Activated T-helper 1 cell treated with anti-CD3 and anti-CD28 coated beads, Interleukin-2, amount 50 U/mL, for 16 hours (primary cell): ENCODE measurements around the gene FOXD4.
"Not testable (repeated sequence)": the region's sequence is repeated elsewhere in the genome, so short reads cannot be mapped to it uniquely, and the experiment has no call there.

Experiments used
- DNase-seq, 2 donors: peaks; one replicate each; pipeline ENCODE4 v3.0.0-alpha.2; 2020; ENCODE audit warnings: low read depth in 1 of 2, low spot score in 1 of 2

FOXD4 gene

DNA sequence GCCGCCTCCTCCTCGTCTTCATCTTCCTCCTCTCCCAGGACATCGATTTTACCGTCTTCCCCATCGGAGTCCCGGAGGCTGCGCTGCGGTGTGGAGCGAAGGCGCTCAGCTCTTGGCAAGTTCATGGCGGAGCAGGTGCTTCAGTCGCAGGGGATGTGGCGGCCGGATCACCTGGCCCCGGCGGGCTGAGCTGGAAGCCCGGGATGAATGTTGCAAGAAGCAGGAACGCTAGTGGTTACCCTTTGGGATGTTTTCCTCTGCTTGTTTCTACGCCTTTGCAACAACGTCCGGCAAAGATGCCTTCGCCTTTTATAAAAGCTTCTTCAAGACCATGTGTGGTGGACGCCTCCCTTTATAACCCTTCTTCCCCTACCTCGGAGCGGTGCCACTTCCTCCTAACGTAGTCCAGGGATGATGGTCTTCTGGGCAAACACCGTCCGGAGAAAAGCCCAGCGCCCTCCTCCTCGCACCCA lies at the start of gene FOXD4:
TSS of gene FOXD4 (minus strand) at position 423 of the 473 bp plus-strand sequence. CDS start at position 125, 298 bp downstream.
- DNase-seq: not testable (repeated sequence)

DNA sequence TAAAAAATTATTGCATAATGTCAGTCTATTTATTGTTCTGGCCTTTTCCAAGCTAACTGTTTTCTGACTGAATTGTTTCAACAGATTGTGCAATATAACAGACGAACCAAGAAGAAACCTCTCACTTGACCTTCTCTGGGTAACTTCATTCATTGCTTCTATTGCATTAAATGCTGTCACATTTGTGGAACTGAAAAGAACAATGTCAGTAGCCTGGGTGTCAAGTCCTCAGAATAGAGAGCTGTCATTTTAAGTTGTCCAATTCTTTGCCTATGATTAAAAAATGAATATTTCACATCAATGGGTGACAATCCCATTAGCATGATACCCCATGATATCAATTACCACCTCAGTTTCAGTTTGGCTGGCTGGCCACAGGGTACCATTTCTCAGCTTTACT lies 41.7 kb upstream of the FOXD4 start:
- DNase-seq: not testable (repeated sequence)

DNA sequence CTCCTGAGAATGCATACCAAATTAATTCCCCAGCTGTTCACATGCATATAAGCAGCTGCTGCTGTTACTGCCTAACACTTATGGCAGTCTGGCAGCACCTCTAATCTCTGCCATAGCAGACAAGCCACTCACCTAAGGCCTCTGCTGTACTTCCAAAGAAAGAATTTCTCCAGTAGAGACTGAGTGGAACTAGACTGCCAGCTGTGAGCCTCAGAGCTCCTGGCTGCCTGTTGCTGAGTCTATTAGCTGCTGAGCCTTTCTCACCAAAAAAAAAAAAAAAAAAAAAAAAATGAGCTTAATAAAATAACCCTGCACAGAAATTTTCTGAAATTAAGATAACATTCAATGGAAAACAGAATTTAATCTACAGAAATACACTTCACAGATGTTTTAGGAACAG lies 33.0 kb upstream of the FOXD4 start:
- not testable (repeated sequence) for DNase-seq

DNA sequence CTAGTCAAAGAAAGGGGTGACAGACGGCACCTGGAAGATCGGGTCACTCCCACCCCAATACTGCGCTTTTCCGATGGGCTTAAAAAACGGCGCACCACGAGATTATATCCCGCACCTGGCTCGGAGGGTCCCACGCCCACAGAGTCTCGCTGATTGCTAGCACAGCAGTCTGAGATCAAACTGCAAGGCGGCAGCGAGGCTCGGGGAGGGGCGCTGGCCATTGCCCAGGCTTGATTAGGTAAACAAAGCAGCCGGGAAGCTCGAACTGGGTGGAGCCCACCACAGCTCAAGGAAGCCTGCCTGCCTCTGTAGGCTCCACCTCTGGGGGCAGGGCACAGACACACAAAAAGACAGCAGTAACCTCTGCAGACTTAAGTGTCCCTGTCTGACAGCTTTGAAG lies 21.7 kb upstream of the FOXD4 start:
- DNase-seq: not testable (repeated sequence)

DNA sequence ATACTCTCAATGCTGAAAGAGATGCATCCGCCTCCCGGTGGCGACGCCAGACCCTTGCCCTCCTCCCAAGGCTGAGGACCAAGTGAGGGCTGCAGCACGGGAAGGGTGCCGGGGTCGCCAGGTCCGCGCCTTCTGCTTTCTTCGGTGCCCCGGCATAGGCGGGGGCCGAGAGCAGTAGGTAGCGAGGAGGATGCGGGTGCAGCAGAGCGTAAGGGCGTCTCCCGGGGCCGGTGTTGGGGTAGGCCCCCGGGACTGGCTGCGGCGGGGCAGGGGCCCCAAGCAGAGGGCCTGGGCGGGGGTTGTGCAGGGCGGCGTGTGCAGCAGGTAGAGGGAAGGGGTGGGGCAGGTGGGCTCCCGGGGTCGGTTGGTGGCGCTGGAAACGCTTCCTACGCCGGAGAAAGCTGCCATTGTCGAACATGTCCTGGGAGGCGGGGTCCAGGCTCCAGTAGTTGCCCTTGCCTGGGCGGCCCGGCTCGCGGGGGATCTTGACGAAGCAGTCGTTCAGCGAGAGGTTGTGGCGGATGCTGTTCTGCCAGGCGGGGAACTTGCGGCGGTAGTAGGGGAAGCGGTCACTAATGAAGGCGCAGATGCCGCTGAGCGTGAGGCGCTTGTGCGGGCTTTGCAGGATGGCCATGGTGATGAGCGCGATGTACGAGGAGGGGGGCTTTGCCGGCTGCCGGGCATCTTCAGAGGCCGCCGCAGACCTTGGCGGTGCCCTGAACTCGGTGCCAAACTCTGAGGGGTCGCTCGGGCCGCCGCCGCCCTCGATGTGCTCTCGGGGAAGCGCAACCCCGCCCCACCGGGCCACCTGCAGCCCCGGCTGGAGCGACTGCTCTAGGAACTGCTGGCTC lies 848 bp downstream of the FOXD4 start:
- DNase-seq: not testable (repeated sequence)

DNA sequence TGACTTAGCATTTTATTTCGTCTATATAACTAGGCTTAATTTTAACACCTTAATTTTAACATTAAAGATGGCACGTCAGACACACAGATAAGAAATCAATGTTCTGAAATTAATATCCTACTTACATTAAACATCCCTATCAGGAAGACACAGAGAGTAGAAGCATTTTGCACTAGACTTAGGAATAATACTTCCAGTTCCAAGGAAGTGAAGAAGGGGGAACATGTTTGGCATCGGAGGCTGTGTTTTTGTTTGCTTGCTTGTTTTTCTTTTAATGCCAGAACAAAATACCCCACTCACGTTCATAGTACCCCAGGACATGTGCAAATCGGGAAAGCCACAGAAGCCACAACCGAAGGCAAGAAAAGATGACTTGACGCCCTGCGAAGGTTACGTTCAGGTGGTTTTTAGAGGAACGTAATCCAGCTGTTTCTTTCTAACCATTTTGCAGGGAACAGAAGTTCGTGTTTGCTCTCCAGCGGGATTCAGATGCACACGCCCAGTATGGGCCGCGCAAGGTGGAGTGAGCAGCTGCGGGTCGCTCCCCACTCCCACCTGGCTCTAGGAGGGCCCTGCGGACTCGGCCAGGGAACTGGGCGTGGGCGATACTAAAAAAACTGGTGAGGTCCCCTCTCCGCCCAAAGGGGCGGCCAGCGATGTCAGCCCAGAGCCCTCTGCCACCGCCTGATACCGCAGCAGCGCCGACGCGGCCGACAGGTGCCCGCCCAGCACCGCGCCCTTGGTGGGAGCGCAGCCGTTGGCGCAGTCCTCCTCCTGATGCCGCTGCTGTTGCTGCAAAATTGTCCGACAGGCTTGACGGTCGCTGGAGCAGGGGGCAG lies 1.8 kb downstream of the FOXD4 start:
- DNase-seq: not testable (repeated sequence)

DNA sequence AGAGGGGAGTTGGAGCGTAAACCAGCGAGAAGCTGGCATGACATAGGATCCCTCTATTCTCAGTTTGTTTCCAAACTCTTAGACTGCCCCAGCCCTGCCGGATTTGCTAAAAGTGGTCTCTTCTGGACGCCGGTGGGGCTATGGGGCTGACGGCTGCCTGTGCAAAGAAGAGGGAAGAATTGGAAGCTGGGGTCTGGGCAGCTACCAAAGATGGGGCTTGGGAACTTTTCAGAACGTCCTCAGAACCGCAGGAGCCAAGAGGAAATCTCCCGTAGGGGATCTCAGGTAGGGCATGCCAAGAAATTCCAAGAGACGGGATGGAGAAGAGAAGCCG lies 3.1 kb downstream of the FOXD4 start:
- not testable (repeated sequence) for DNase-seq

DNA sequence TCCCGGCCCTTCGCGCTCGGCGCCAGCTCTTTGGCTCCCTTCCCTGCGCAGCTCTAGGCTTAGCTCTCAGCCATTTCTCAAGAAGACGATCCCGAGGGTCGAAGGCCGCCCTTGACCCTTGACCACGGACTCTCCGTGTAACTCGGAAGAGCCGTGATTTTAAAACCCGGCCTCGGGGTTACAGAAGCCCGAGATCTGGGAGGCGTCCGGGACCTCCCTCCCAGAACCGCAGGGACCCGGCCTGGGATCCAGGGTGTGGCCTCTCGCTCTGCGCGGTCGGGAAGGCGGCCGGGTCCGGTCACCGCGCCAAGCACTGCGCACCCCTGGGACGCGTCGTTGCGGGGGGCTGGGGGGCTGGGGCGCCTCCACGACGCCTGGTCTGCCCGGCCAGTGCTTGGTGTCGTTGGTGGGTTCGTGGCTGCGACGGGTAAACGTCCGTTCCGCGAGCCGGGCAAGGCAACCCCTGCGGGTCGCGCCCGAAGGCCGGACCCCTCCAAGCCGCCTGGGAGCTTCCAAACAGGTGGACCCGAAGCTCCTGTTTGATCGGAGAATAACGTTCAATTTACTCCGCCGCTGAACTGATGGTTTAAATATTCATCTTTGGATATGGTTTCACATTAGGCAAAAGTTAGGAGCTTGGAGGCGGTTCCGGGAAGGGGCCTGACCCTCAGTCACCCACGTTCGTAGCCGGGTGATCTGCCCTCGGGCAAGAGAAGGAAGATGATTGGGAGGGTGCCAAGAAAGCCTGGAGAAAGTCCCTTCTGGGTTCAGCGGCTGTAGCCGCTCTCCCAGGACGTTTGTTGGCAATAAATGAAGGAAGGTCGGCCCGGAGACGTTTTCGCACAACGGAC lies 3.7 kb downstream of the FOXD4 start:
- not testable (repeated sequence) for DNase-seq

DNA sequence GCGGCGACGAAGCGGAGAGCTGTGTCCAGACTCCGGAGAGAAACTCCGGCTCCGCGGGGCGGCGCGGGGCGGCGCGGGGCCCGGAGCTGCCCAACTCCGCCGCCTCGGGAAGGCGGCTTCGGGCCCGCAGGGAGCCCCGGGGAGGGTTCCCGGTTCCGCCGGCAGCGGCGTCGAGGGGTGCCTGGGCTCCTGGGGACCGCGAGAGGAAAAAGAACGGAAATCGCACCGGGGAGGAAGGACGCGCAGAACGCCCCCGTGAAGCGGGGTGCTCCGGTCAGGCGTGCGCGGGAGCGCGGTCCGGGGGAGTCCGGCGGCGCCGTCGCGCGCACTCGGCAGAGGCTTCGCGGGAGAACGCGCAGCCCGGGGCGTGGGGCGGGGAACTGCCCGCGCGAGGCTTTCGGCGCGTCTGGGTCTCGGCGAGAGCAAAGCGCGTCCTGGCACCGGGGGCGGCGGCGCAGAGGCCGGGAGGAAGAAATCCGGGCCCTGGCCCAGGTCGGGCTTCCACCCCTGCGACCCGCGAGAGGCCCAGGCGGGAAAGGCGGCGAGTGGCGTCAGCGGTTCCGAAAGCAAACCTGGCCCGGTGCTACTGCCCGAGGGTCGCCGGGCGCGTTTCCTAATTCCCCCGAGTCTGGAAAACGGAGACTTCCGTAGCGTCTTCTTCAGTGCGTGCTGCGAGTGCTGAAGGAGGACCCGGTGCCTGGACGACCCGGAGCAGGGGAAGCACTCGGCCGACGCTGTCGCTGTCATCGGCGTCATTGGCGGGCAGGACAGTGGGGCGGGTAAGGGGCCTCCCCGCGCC lies 4.5 kb downstream of the FOXD4 start:
- not testable (repeated sequence) for DNase-seq

DNA sequence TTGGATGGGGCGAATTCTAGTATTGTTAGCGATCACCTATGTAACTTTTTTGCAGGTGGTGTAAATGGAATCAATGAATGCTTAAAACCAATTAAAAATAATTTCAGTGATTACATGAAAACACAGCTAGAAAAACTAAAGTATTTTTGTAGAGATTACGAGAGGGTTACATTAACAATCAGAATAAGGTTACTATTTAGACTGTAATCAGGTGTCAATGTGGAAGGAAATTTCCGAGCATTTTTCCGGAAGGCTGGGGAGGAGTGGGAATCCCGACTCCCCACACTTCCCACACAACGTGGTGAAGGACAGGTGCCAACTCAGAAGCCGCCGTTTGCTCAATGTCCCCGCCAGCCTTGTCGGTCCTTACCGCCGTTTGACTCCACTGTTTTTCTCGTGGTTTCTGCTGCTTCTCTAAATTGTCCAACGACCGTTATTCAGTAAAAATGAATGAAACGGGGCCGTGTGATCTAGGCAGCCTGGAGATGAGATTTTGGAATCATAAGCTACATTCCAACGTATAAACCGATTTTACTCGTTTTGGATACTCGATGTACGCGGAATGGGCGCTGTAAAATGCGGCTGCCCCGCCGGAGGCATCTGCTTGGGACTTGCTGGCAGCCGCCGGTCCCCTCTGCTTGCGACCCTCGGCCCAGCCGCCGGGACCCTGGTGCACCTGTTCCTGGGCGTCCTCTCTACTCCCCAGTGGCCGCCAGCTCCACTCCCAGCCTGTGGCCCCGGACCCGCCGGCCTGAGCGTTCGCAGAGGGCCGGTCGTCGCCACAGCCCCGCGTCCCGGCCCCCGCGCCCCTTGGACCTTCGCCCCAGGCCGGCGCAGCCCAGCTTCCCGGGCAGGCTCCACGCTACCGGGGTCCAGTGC lies 5.4 kb downstream of the FOXD4 start:
- not testable (repeated sequence) for DNase-seq

DNA sequence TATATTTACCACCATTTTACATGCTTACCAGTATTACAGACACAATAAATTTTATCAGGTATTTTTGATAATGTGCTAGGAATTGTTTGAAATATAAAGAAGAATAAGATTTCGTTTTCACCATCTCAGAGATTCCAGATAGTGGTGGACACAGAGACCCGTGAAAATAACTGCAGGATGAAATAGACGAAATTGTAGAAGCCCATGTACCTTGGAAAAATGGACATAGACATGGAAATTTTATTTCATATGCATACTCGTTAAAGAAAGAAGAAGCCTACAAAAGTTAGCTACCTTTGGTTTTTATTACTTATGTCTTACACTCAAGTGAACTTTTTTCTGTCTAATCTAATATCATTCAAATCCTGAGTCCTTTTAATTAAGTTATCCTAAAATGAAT lies 7.5 kb downstream of the FOXD4 start:
- DNase-seq: not testable (repeated sequence)

DNA sequence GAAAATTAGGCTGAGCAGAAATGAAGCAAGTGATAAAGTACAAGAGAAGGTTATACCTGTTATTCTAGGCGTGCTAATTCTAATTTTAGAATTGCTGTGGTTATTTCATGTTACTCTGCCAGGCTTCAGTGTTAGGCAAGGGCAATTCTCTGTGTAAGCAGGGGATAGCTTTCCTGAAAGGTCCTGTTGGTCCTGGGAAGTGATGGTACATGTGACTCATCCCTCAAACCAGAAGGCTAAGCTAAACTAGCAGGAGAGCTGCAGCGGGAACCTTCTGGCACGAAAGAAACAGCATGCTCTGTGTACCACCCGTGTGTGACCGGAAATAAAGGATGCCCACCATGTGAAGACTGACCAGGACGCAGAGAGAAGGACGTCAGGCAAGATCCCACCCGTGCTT lies 8.7 kb downstream of the FOXD4 start:
- not testable (repeated sequence) for DNase-seq

DNA sequence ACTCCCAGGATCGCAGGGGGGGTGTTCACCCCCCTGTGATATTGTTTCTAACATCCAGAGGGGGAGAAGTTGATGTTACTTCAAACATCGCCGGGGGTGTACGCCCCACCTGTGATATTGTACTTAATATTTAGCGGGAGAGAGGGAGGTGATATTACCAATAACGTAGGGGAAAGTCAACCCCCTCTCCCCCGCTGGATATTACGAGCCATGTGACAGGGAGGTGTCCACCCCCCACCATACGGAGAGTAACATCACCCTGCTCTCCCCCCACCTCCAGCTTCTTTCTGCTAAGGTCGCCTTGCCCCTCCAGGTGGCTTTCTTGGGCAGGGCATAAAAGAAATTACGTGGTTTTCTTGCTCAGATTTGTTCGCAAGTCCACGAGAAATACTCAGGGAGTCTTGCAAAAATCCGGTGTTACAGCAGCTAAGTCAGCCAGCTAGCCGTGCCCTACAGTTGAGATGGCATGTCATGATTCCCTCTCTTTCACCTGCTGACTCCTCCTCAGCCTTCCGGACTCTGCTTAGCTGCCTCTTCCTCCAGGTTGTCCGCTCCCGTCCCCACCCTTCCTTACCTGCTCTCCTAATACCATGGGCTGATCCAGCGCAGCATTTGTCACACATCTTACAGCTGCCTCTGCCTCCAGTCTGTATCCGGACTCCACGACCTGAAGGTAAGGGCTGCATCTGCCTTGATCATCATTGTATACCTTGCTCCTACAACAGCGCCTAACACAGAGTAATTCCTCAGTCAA lies 9.3 kb downstream of the FOXD4 start:
- not testable (repeated sequence) for DNase-seq

DNA sequence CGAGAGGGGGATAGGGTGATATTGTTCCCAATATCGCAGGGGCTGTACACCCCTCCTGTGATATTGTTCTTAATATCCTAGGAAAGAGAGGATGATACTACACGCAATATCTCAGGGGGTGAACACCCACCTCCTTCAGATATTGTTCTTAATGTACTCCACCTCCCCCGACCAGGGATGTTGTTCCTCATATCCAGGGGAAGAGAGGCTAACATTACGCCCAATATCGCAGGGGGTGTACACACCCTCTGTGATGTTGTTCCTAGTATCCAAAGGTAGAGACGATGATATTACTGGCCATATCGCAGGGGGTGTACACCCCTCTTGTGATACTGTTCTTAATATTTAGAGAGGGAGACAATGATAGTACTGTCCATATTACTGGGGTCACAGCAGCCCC lies 12.2 kb downstream of the FOXD4 start:
- not testable (repeated sequence) for DNase-seq

DNA sequence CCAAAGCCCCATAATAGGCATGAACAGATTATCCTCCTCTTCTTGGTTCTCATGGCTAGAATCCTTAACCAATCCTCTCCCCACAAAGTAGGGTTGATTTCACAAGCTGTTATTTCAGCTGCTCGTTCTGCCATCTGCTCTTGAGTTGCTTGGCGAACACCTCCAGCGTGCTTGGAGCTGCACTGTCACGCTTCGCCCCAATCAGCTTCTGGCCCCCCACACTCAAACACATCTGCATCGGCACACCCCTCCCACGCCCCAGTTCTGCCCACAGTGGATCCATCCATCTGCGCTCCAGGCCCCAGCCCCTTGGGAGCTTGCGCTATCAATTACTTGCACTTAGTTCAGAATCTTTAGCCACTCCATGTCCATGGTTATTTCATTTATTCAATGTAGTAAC lies 17.8 kb downstream of the FOXD4 start:
- not testable (repeated sequence) for DNase-seq

DNA sequence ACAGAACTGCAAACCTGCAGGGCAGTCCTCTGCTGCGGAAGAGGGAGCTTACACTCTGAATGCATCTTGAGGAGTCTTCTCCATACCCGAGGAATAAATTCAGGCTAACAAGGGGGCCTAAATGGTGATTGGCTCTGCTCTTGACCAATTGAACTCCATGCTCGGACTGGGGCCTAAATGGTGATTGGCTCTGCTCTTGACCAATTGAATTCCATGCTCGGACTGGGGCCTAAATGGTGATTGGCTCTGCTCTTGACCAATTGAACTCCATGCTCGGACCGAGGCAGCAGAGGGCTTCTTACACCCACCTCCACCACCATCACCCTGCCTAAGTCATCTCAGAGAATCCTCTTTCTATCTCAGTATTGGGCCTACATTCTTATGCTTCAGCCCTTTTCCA lies 18.4 kb downstream of the FOXD4 start:
- DNase-seq: not testable (repeated sequence)

DNA sequence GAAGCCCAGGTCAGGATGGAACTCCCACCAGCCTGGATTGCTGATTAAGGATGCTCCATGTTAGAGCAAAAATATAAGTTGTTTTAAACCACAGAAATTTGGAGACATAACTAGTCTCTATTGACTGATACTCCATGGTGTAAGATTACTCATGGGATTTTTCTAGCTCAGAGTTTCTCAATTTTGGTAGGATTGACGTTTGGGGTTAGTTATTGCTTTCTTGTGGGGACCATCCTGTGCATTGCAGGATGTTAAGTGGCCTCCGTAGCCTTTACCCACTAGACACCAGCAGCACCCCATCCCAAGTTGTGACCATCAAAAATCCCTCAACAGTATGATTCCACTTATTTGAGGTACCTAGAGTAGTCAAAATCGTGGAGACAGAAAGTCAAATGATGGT lies 19.4 kb downstream of the FOXD4 start:
- not testable (repeated sequence) for DNase-seq

DNA sequence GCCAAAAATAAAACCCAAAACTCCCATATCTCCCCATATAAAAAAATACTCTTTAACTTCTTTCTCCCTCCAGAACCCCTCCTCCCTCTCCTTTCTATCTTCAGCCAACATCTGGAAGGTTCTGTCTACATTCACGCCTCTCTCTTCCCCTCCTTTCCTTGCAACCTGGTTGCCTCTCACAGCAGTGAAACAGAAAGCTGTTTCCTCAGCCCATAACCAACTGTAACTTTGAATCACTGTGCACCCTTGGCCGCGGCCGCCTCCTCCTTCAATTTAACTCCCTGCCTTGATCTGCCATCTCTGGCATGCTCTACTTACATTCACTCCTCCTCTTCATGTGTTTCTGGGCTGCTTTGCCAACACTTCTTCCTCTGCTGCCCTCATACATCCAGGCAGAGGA lies 23.2 kb downstream of the FOXD4 start:
- DNase-seq: not testable (repeated sequence)
